ENCODE results near the gene PARP4. TPM values are rescaled to one million over a fixed set of nuclear protein-coding genes. Genes with fewer than 3 reads are reported as not detected.

Gene PARP4
- total RNA-seq, 2 donors from 2014 or later, result 27.2 to 35.8 TPM

- H3K36me3 ChIP-seq, result no peaks in the 10 kb centered on the region
- DNase-seq (ENCODE audit: low spot score), result no peak
- H3K9me3 ChIP-seq, result no peaks in the 10 kb centered on the region
- H3K27ac ChIP-seq, result no peak overlapping the region
- intact Hi-C loops (cut with DNase I), result no loop called here
- no peaks in the 10 kb centered on the region for H3K4me1 ChIP-seq (replicated peaks)
- H3K4me3 ChIP-seq, result no peak overlapping the region
- no peak for TF ChIP-seq CTCF (IDR thresholded peaks at IDR 0.05)
- no peak for TF ChIP-seq POLR2A (IDR thresholded peaks at IDR 0.05)
- TF ChIP-seq POLR2AphosphoS5 (IDR thresholded peaks at IDR 0.05), result no peak
- no peaks in the 10 kb centered on the region for H3K27me3 ChIP-seq (replicated peaks; ENCODE audit: insufficient read depth)
- WGBS, result 65% methylated on average over 2 of the region's 2 CpGs
Observed at GRCh38 chr13:24463078-24463477, 49.5 kb downstream of the PARP4 start.

- Histone ChIP-seq H3K27ac (no peak overlapping the region), H3K36me3 (no peaks in the 10 kb centered on the region), H3K4me1 (replicated peaks) (no peaks in the 10 kb centered on the region), H3K9me3 (no peaks in the 10 kb centered on the region), H3K4me3 (no peak overlapping the region), H3K27me3 (replicated peaks; ENCODE audit: insufficient read depth) (no peaks in the 10 kb centered on the region)
- no peak for TF ChIP-seq POLR2A (IDR thresholded peaks at IDR 0.05)
- TF ChIP-seq POLR2AphosphoS5 (IDR thresholded peaks at IDR 0.05), result no peak
- no peak for TF ChIP-seq CTCF (IDR thresholded peaks at IDR 0.05)
- WGBS, result 66% methylated on average over 6 of the region's 6 CpGs
- intact Hi-C loops (cut with DNase I), result no loop called here
- no peak for DNase-seq (ENCODE audit: low spot score)
Observed at GRCh38 chr13:24460256-24460655, 52.3 kb downstream of the PARP4 start.

GRCh38 chr13:24459726-24460125 is 52.9 kb downstream of the PARP4 start:
- 46% methylated on average over 3 of the region's 3 CpGs for WGBS
- TF ChIP-seq POLR2A (IDR thresholded peaks at IDR 0.05) (no peak), CTCF (IDR thresholded peaks at IDR 0.05) (no peak)
- Histone ChIP-seq H3K27ac (no peak overlapping the region), H3K36me3 (no peaks in the 10 kb centered on the region), H3K9me3 (no peaks in the 10 kb centered on the region), H3K27me3 (replicated peaks; ENCODE audit: insufficient read depth) (no peaks in the 10 kb centered on the region), H3K4me1 (replicated peaks) (no peaks in the 10 kb centered on the region), H3K4me3 (no peak overlapping the region)
- no peak for DNase-seq (ENCODE audit: low spot score)
- intact Hi-C loops (cut with DNase I), result no loop called here

GRCh38 chr13:24459234-24459633 is 53.3 kb downstream of the PARP4 start:
- Histone ChIP-seq H3K27me3 (replicated peaks; ENCODE audit: insufficient read depth) (no peaks in the 10 kb centered on the region), H3K4me1 (replicated peaks) (no peaks in the 10 kb centered on the region), H3K36me3 (no peaks in the 10 kb centered on the region), H3K9me3 (no peaks in the 10 kb centered on the region), H3K27ac (no peak overlapping the region), H3K4me3 (no peak overlapping the region)
- TF ChIP-seq POLR2A (IDR thresholded peaks at IDR 0.05) (no peak), CTCF (IDR thresholded peaks at IDR 0.05) (no peak)
- DNase-seq (ENCODE audit: low spot score), result no peak
- WGBS, result 44% methylated on average over 2 of the region's 2 CpGs
- intact Hi-C loops (cut with DNase I), result no loop called here

GRCh38 chr13:24458736-24459135 is 53.8 kb downstream of the PARP4 start:
- no peaks in the 10 kb centered on the region for H3K4me1 ChIP-seq (replicated peaks)
- DNase-seq (ENCODE audit: low spot score), result no peak
- intact Hi-C loops (cut with DNase I), result no loop called here
- 96% methylated on average over 4 of the region's 4 CpGs for WGBS
- no peak overlapping the region for H3K4me3 ChIP-seq
- TF ChIP-seq POLR2A (IDR thresholded peaks at IDR 0.05) (no peak), CTCF (IDR thresholded peaks at IDR 0.05) (no peak), POLR2AphosphoS5 (IDR thresholded peaks at IDR 0.05) (no peak)
- H3K27ac ChIP-seq, result no peak overlapping the region
- no peaks in the 10 kb centered on the region for H3K27me3 ChIP-seq (replicated peaks; ENCODE audit: insufficient read depth)
- H3K9me3 ChIP-seq, result no peaks in the 10 kb centered on the region
- H3K36me3 ChIP-seq, result no peaks in the 10 kb centered on the region
